Upper lobe of left lung (tissue), 4 donors: ENCODE measurements around the gene HES3.

Source experiments
- CTCF ChIP-seq, 6 experiments: fragments of 450-650 bp in 4 of 6; fragments of 200-600 bp in 2 of 6; sonication (generic) in 2 of 6; IDR thresholded peaks; one replicate each; pipeline ENCODE4 v1.5.1; 2016 to 2019; ENCODE audit warnings: antibody characterized with exemption in 6 of 6
- EP300 ChIP-seq, 4 donors: sonication (generic); formaldehyde crosslinking; IDR thresholded peaks; one replicate each; pipeline ENCODE4 v1.5.1; 2017; ENCODE audit warnings: antibody characterized with exemption in 4 of 4, control low read depth in 2 of 4
- POLR2A ChIP-seq, 4 donors: fragments of 450-650 bp; IDR thresholded peaks; one replicate each; pipeline ENCODE4 v1.5.1; 2016 to 2017; ENCODE audit warnings: antibody characterized with exemption in 4 of 4, mild to moderate bottlenecking in 2 of 4
- POLR2AphosphoS5 ChIP-seq, 2 donors: sonication (generic); formaldehyde crosslinking; IDR thresholded peaks; one replicate each; pipeline ENCODE4 v1.5.1; 2017; ENCODE audit warnings: antibody characterized with exemption in 2 of 2

- TF ChIP-seq POLR2AphosphoS5 (IDR thresholded peaks at IDR 0.05): no peak
- TF ChIP-seq CTCF (IDR thresholded peaks at IDR 0.05): no peak
- no peak for TF ChIP-seq POLR2A (IDR thresholded peaks at IDR 0.05)
- TF ChIP-seq EP300 (IDR thresholded peaks at IDR 0.05): no peak
Observed at GRCh38 chr1:6210591-6211355, 33.2 kb upstream of the HES3 start.
